OCI-M2 (cell line): ENCODE data around the gene ROBO1.
"Not testable (repeated sequence)": the region's sequence is repeated elsewhere in the genome, so short reads cannot be mapped to it uniquely, and the experiment has no call there.

Source experiments
- DNase-seq: peaks from one replicate; lab custom pipeline; 2025; ENCODE audit not compliant: unreplicated experiment; lab: John Stamatoyannopoulos, UW

Gene ROBO1

GRCh38 chr3:79178471-79179180 is 589.2 kb downstream of the ROBO1 start:
- no peak for DNase-seq

GRCh38 chr3:79175870-79176269 is 591.9 kb downstream of the ROBO1 start:
- DNase-seq = no peak

GRCh38 chr3:79173259-79173658 is 594.5 kb downstream of the ROBO1 start:
- DNase-seq = not testable (repeated sequence)

GRCh38 chr3:79172241-79172640 is 595.6 kb downstream of the ROBO1 start:
- DNase-seq = no peak

GRCh38 chr3:79170021-79170420 is 597.8 kb downstream of the ROBO1 start:
- DNase-seq = no peak

GRCh38 chr3:79167651-79168416 is 600.0 kb downstream of the ROBO1 start:
- DNase-seq = no peak

- DNase-seq = no peak
These were observed 605.1 kb downstream of the ROBO1 start for GRCh38 chr3:79162653-79163052.

GRCh38 chr3:79161941-79162340 is 605.9 kb downstream of the ROBO1 start:
- no peak for DNase-seq

GRCh38 chr3:79160421-79160820 is 607.4 kb downstream of the ROBO1 start:
- DNase-seq = no peak

- no peak for DNase-seq
These were observed 608.1 kb downstream of the ROBO1 start for GRCh38 chr3:79159736-79160135.

GRCh38 chr3:79157191-79157590 is 610.6 kb downstream of the ROBO1 start:
- no peak for DNase-seq

- DNase-seq = no peak
These were observed 612.9 kb downstream of the ROBO1 start for GRCh38 chr3:79154865-79155264.

GRCh38 chr3:79148786-79149185 is 619.0 kb downstream of the ROBO1 start:
- no peak for DNase-seq

GRCh38 chr3:79146024-79146423 is 621.8 kb downstream of the ROBO1 start:
- no peak for DNase-seq

- DNase-seq = no peak
These were observed 627.1 kb downstream of the ROBO1 start for GRCh38 chr3:79140708-79141107.

- no peak for DNase-seq
These were observed 628.3 kb downstream of the ROBO1 start for GRCh38 chr3:79139395-79140068.

- no peak for DNase-seq
These were observed 642.3 kb downstream of the ROBO1 start for GRCh38 chr3:79125313-79125984.

GRCh38 chr3:79115458-79115857 is 652.3 kb downstream of the ROBO1 start:
- no peak for DNase-seq

- no peak for DNase-seq
These were observed 653.9 kb downstream of the ROBO1 start for GRCh38 chr3:79113876-79114275.

GRCh38 chr3:79111375-79112052 is 656.3 kb downstream of the ROBO1 start:
- DNase-seq = no peak

- DNase-seq = no peak
These were observed 658.0 kb downstream of the ROBO1 start for GRCh38 chr3:79109754-79110153.
